SK-N-SH (cell line): ENCODE results near the gene FAM171A2. TPM values are rescaled to one million over a fixed set of nuclear protein-coding genes. Genes with fewer than 3 reads are reported as not detected.

Experiments used
- CTCF ChIA-PET: fragments of 300-600, 350-600 bp; formaldehyde crosslinking; extraction: SDS; loops from one replicate; lab custom pipeline; 2021; lab: Yijun Ruan, JAX
- POLR2A ChIA-PET: fragments of 350-600 bp; sonication (Branson Sonifier 250); formaldehyde crosslinking; extraction: SDS; loops from one replicate; lab custom pipeline; 2020; ENCODE audit warnings: antibody characterized with exemption, inconsistent platforms; lab: Yijun Ruan, JAX
- DNase-seq: peaks from one replicate; pipeline ENCODE4 v3.0.0; 2012
- H2AFZ ChIP-seq: fragments of 200-600 bp; sonication (generic); 2 replicates; pipeline ENCODE4 v1.8.1; 2016; ENCODE audit warnings: antibody characterized with exemption, mild to moderate bottlenecking, low read depth
- H3F3A ChIP-seq: fragments of 200-600 bp; sonication (generic); replicated peaks from 2 replicates; pipeline ENCODE3; 2016; ENCODE audit warnings: antibody characterized with exemption, mild to moderate bottlenecking; ENCODE audit not compliant: insufficient read depth
- H3K27ac ChIP-seq, 2 experiments: fragments of 200-500 bp in 1 of 2; fragments of 200-600 bp in 1 of 2; sonication (Bioruptor generic) in 1 of 2; sonication (generic), shearing (Covaris generic) in 1 of 2; 2 replicates each; pipeline versions ENCODE4 v1.5.1 to v1.6.1; 2014 to 2016; ENCODE audit warnings: low read depth in 2 of 2, inconsistent platforms in 1 of 2, low read length in 1 of 2, mild to moderate bottlenecking in 1 of 2, mixed read lengths in 1 of 2
- H3K27me3 ChIP-seq: fragments of 200-600 bp; sonication (generic), shearing (Covaris generic); 2 replicates; pipeline ENCODE4 v1.6.1; 2016; ENCODE audit warnings: mixed run types; ENCODE audit not compliant: insufficient read depth
- H3K36me3 ChIP-seq, 2 experiments: fragments of 200-500 bp in 1 of 2; fragments of 200-600 bp in 1 of 2; sonication (Bioruptor generic) in 1 of 2; sonication (generic) in 1 of 2; replicated peaks in 1 of 2; 2 replicates each; pipeline versions ENCODE3 to v1.5.1; 2014 to 2016; ENCODE audit warnings: low read length in 1 of 2, mild to moderate bottlenecking in 1 of 2; ENCODE audit not compliant: insufficient read depth in 2 of 2, control insufficient read depth in 1 of 2
- H3K4me1 ChIP-seq, 2 experiments: fragments of 200-500 bp in 1 of 2; fragments of 200-600 bp in 1 of 2; sonication (Bioruptor generic) in 1 of 2; sonication (generic), shearing (Covaris generic) in 1 of 2; 2 replicates each; pipeline versions ENCODE4 v1.5.1 to v1.6.1; 2014 to 2016; ENCODE audit warnings: low read depth in 1 of 2, low read length in 1 of 2, mixed run types in 1 of 2; ENCODE audit not compliant: insufficient read depth in 2 of 2, control insufficient read depth in 1 of 2
- H3K4me2 ChIP-seq: fragments of 200-600 bp; sonication (generic), shearing (Covaris generic); 2 replicates; pipeline ENCODE4 v1.6.1; 2017; ENCODE audit warnings: mixed run types
- H3K4me3 ChIP-seq, 2 experiments: fragments of 200-500 bp in 1 of 2; fragments of 200-600 bp in 1 of 2; sonication (Bioruptor generic) in 1 of 2; sonication (generic), shearing (Covaris generic) in 1 of 2; 2 replicates each; pipeline versions ENCODE4 v1.5.1 to v1.8.1; 2014 to 2016; ENCODE audit warnings: low read depth in 2 of 2, inconsistent platforms in 1 of 2, low read length in 1 of 2, mild to moderate bottlenecking in 1 of 2, mixed read lengths in 1 of 2, moderate library complexity in 1 of 2
- H3K79me2 ChIP-seq: fragments of 200-600 bp; sonication (generic); 2 replicates; pipeline ENCODE4 v1.8.1; 2017; ENCODE audit warnings: mild to moderate bottlenecking; ENCODE audit not compliant: insufficient read depth
- H3K9ac ChIP-seq: fragments of 200-600 bp; sonication (generic); 2 replicates; pipeline ENCODE4 v1.6.1; 2017; ENCODE audit warnings: mixed run types
- H3K9me2 ChIP-seq: fragments of 200-600 bp; sonication (generic); 2 replicates; pipeline ENCODE4 v1.6.1; 2017; ENCODE audit warnings: mixed run types
- H3K9me3 ChIP-seq: fragments of 200-600 bp; sonication (generic); 2 replicates; pipeline ENCODE4 v1.6.1; 2017; ENCODE audit warnings: mixed run types, mild to moderate bottlenecking, moderate library complexity
- H4K20me1 ChIP-seq: fragments of 200-600 bp; sonication (generic); 2 replicates; pipeline ENCODE4 v1.6.1; 2017; ENCODE audit warnings: mild to moderate bottlenecking, mixed run types; ENCODE audit not compliant: insufficient read depth
- CTCF ChIP-seq: fragments of 200-600 bp; sonication (generic); IDR thresholded peaks from 2 replicates; pipeline ENCODE4 v1.6.1; 2017; ENCODE audit warnings: antibody characterized with exemption, mild to moderate bottlenecking, moderate library complexity
- ELF1 ChIP-seq: IDR thresholded peaks from 2 replicates; pipeline ENCODE4 v1.4.0; 2012
- EZH2phosphoT487 ChIP-seq: fragments of 200-600 bp; sonication (generic); IDR thresholded peaks from 2 replicates; pipeline ENCODE4 v1.6.1; 2017; ENCODE audit warnings: low read depth, mixed run types, mild to moderate bottlenecking, antibody characterized with exemption, moderate library complexity, borderline replicate concordance
- FOXJ3 ChIP-seq: sonication (generic); formaldehyde crosslinking; IDR thresholded peaks from 2 replicates; pipeline ENCODE4 v1.5.1; 2020; ENCODE audit warnings: mild to moderate bottlenecking, missing genetic modification reagents
- GABPA ChIP-seq: IDR thresholded peaks from 2 replicates; pipeline ENCODE4 v1.4.0; 2012; ENCODE audit warnings: low read depth, mild to moderate bottlenecking
- IRF3 ChIP-seq: fragments of 150-350 bp; IDR thresholded peaks from 2 replicates; pipeline ENCODE4 v1.6.1; 2016; ENCODE audit warnings: mild to moderate bottlenecking, low read depth, low read length
- MAX ChIP-seq: IDR thresholded peaks from 2 replicates; pipeline ENCODE4 v1.4.0; 2012; ENCODE audit warnings: low read depth
- MEF2A ChIP-seq: IDR thresholded peaks from 2 replicates; pipeline ENCODE4 v1.4.0; 2012; ENCODE audit warnings: low read depth, borderline replicate concordance
- RAD21 ChIP-seq: IDR thresholded peaks from 2 replicates; pipeline ENCODE4 v1.6.1; 2012; ENCODE audit warnings: mild to moderate bottlenecking, low read length
- REST ChIP-seq: IDR thresholded peaks from 2 replicates; pipeline ENCODE4 v1.6.1; 2012; ENCODE audit warnings: mild to moderate bottlenecking, low read depth, low read length, moderate library complexity
- SIN3A ChIP-seq: IDR thresholded peaks from 2 replicates; pipeline ENCODE4 v1.6.1; 2012; ENCODE audit warnings: low read depth, mild to moderate bottlenecking, low read length, moderate library complexity, borderline replicate concordance
- SMC3 ChIP-seq: IDR thresholded peaks from 2 replicates; pipeline ENCODE4 v1.6.1; 2012; ENCODE audit warnings: low read depth, low read length, improper control_type of control experiment
- TCF12 ChIP-seq: IDR thresholded peaks from 2 replicates; pipeline ENCODE4 v1.4.0; 2012
- USF1 ChIP-seq: IDR thresholded peaks from 2 replicates; pipeline ENCODE4 v1.4.0; 2012; ENCODE audit warnings: low read depth, borderline replicate concordance
- WGBS: methylation state at CpG from one replicate; pipeline ENCODE4 v1.1.6; 2017; ENCODE audit warnings: low lambda C conversion rate; 5-methylcytosine and 5-hydroxymethylcytosine counted together
- polyA plus RNA-seq, 3 experiments: library from polyadenylated mRNA; depleted of rRNA; stranded (reverse); fragments of >200 nt; gene quantifications; 2 replicates each; pipeline ENCODE4 v1.2.3, GENCODE V29; 2012

Gene FAM171A2
- polyA plus RNA-seq, 1 of the 3 experiments (the other 2 are of a cell fraction), result 4.9 TPM

- WGBS, result 95% methylated on average over 3 of the region's 6 CpGs
- H3F3A ChIP-seq, result no peaks in the 10 kb centered on the region
- ChIA-PET CTCF (interaction anchor here (0.6 to 5.4 kb wide), 35 partner anchors 9 to 345 kb away, joined by 3 to 85 read pairs (median 4); partner anchors contain the start of genes FAM171A2 and TMUB2), POLR2A (interaction anchor here (2.1 kb wide), 1 partner anchor 12 kb away, joined by 11 read pairs; the partner anchor contains the start of gene FAM171A2)
- TF ChIP-seq IRF3 (no peak), GABPA (no peak), MEF2A (no peak), RAD21 (peak; percentile 79), EZH2phosphoT487 (no peak), SMC3 (peak; percentile 64), CTCF (peak; percentile 74), TCF12 (no peak), MAX (no peak), SIN3A (0 out of 2 replicates have a peak, but pooled peaks have one; percentile 27), REST (no peak), ELF1 (no peak), USF1 (no peak), FOXJ3 (CRISPR knock-in tag) (no peak)
- peak overlapping the region in 1 of 2 experiments; percentile 26; a peak in 1 of 4 replicates for H3K4me3 ChIP-seq
- peak; percentile 96 for DNase-seq
- H3K27me3 ChIP-seq, result no peaks in the 10 kb centered on the region
- no peak overlapping the region for H2AFZ ChIP-seq
- H4K20me1 ChIP-seq, result peaks cover 7% of the 10 kb centered on the region; the same call in 1 of the 2 replicates
- H3K9ac ChIP-seq, result no peak overlapping the region
- peaks cover 0 to 7% of the 10 kb centered on the region in 2 experiments; a peak in 1 of 4 replicates for H3K4me1 ChIP-seq
- no peak overlapping the region for H3K4me2 ChIP-seq
- peaks cover 15% of the 10 kb centered on the region; the same call in 1 of the 2 replicates for H3K79me2 ChIP-seq
- H3K27ac ChIP-seq, result no peak overlapping the region
- H3K9me2 ChIP-seq, result no peaks in the 10 kb centered on the region
- no peaks in the 10 kb centered on the region for H3K9me3 ChIP-seq
- peaks cover 0 to 35% of the 10 kb centered on the region in 2 experiments for H3K36me3 ChIP-seq
These were observed 12.9 kb downstream of the FAM171A2 start for GRCh38 chr17:44350733-44351226.
